HCT116 (cell line): ENCODE measurements around the gene CACNA1C. TPM values are rescaled to one million over a fixed set of nuclear protein-coding genes. Genes with fewer than 3 reads are reported as not detected.

Source experiments
- ATAC-seq: fragments of 200-7000 bp; cut with Tn5 transposase; 2 replicates; pipeline ENCODE4 v1.9.1; 2020; ENCODE audit warnings: mild to moderate bottlenecking, moderate library complexity
- BruUV-seq: library from RNA; stranded (reverse); fragments of 400-500 nt; replicated peaks from 2 replicates; lab custom pipeline; 2021; lab: Mats Ljungman, UMichigan
- CTCF ChIA-PET: fragments of 300-600 bp; sonication (Branson Sonifier 250); formaldehyde crosslinking; loops from one replicate; lab custom pipeline; 2021; ENCODE audit warnings: antibody characterized with exemption; lab: Charles Lee
- POLR2A ChIA-PET: fragments of 300-600, 350-600 bp; sonication (Branson Sonifier 250); formaldehyde crosslinking; loops from one replicate; lab custom pipeline; 2021; ENCODE audit warnings: antibody characterized with exemption; lab: Charles Lee
- RAD21 ChIA-PET, 2 experiments: fragments of 300-600 bp; sonication (Branson Sonifier 250); formaldehyde crosslinking; loops; one replicate each; lab custom pipeline; 2023; ENCODE audit warnings: low total read pairs in 2 of 2; ENCODE audit not compliant: uncharacterized antibody in 2 of 2, unreplicated experiment in 2 of 2, low non-redundant PET in 1 of 2; lab: Charles Lee
- DNase-seq: peaks from one replicate; pipeline ENCODE4 v3.0.0-alpha.2; 2010; ENCODE audit warnings: low read depth, low spot score
- H2AFZ ChIP-seq: fragments of 200-600 bp; shearing (Covaris generic), sonication (generic); 2 replicates; pipeline ENCODE4 v1.6.1; 2017; ENCODE audit warnings: low read depth, mixed run types, mixed read lengths, antibody characterized with exemption, low read length; ENCODE audit not compliant: poor library complexity, severe bottlenecking
- H3K27ac ChIP-seq: 2 replicates; pipeline ENCODE4 v1.5.1; 2012; ENCODE audit warnings: low read depth, low read length
- H3K27me3 ChIP-seq: fragments of 200-600 bp; sonication (generic); 2 replicates; pipeline ENCODE4 v1.6.1; 2016; ENCODE audit warnings: mixed run types, low read length, mixed read lengths; ENCODE audit not compliant: insufficient read depth
- H3K36me3 ChIP-seq, 2 experiments: fragments of 200-500 bp in 1 of 2; fragments of 200-600 bp in 1 of 2; sonication (Bioruptor generic) in 1 of 2; sonication (generic) in 1 of 2; 2 replicates each; pipeline versions ENCODE4 v1.5.1 to v1.6.1; 2014 to 2016; ENCODE audit warnings: low read length in 2 of 2, inconsistent platforms in 1 of 2, mixed read lengths in 1 of 2, mixed run types in 1 of 2; ENCODE audit not compliant: insufficient read depth in 2 of 2, control insufficient read depth in 1 of 2
- H3K4me1 ChIP-seq, 2 experiments: fragments of 200-600 bp in 1 of 2; sonication (generic) in 1 of 2; 2 replicates each; pipeline versions ENCODE4 v1.5.1 to v1.6.1; 2012 to 2017; ENCODE audit warnings: low read length in 2 of 2, inconsistent platforms in 1 of 2, mild to moderate bottlenecking in 1 of 2, mixed read lengths in 1 of 2, mixed run types in 1 of 2, moderate library complexity in 1 of 2; ENCODE audit not compliant: insufficient read depth in 2 of 2, control insufficient read depth in 1 of 2
- H3K4me2 ChIP-seq: fragments of 200-600 bp; sonication (generic); 2 replicates; pipeline ENCODE4 v1.6.1; 2017; ENCODE audit warnings: mixed run types, low read length, mixed read lengths
- H3K4me3 ChIP-seq, 2 experiments: fragments of 200-600 bp in 1 of 2; sonication (generic) in 1 of 2; replicated peaks in 1 of 2; 2 replicates each; pipeline ENCODE4 v1.5.1; 2011 to 2016; ENCODE audit warnings: low read length in 2 of 2, control low read depth in 1 of 2, low read depth in 1 of 2, mild to moderate bottlenecking in 1 of 2, mixed read lengths in 1 of 2, mixed run types in 1 of 2
- H3K79me2 ChIP-seq: fragments of 200-600 bp; sonication (generic); 2 replicates; pipeline ENCODE4 v1.6.1; 2017; ENCODE audit warnings: mild to moderate bottlenecking, mixed run types, low read length, moderate library complexity, mixed read lengths; ENCODE audit not compliant: insufficient read depth
- H3K9ac ChIP-seq: fragments of 200-600 bp; sonication (generic); 2 replicates; pipeline ENCODE4 v1.6.1; 2016; ENCODE audit warnings: low read length, mixed read lengths
- H3K9me2 ChIP-seq: fragments of 200-600 bp; sonication (generic), shearing (Covaris generic); 2 replicates; pipeline ENCODE4 v1.6.1; 2017; ENCODE audit warnings: mixed run types, mild to moderate bottlenecking, moderate library complexity; ENCODE audit not compliant: insufficient read depth
- H3K9me3 ChIP-seq, 2 experiments: fragments of 200-500 bp in 1 of 2; fragments of 200-600 bp in 1 of 2; sonication (Bioruptor generic) in 1 of 2; sonication (generic) in 1 of 2; 2 replicates each; pipeline ENCODE4 v1.6.1; 2014 to 2017; ENCODE audit warnings: low read length in 2 of 2, mixed read lengths in 2 of 2, inconsistent platforms in 1 of 2, low read depth in 1 of 2, mild to moderate bottlenecking in 1 of 2, mixed run types in 1 of 2, moderate library complexity in 1 of 2; ENCODE audit not compliant: control insufficient read depth in 1 of 2, insufficient read depth in 1 of 2
- H4K20me1 ChIP-seq: fragments of 200-600 bp; sonication (generic), shearing (Covaris generic); 2 replicates; pipeline ENCODE4 v1.6.1; 2017; ENCODE audit warnings: mixed run types, mild to moderate bottlenecking, moderate library complexity; ENCODE audit not compliant: insufficient read depth
- CBX3 ChIP-seq: IDR thresholded peaks from 2 replicates; pipeline ENCODE4 v1.6.1; 2012; ENCODE audit warnings: low read depth
- CEBPB ChIP-seq: IDR thresholded peaks from 2 replicates; pipeline ENCODE4 v1.6.1; 2012; ENCODE audit warnings: low read depth
- EGR1 ChIP-seq: IDR thresholded peaks from 2 replicates; pipeline ENCODE4 v1.6.1; 2012; ENCODE audit warnings: low read depth
- EZH2 ChIP-seq: fragments of 200-600 bp; sonication (generic); IDR thresholded peaks from 2 replicates; pipeline ENCODE4 v1.6.1; 2017; ENCODE audit warnings: antibody characterized with exemption, mixed run types
- EZH2phosphoT487 ChIP-seq: fragments of 200-600 bp; IDR thresholded peaks from 2 replicates; pipeline ENCODE4 v1.6.1; 2018; ENCODE audit warnings: antibody characterized with exemption, borderline replicate concordance
- JUND ChIP-seq: IDR thresholded peaks from 2 replicates; pipeline ENCODE4 v1.6.1; 2012
- POLR2AphosphoS5 ChIP-seq: IDR thresholded peaks from 2 replicates; pipeline ENCODE4 v1.6.1; 2011; ENCODE audit warnings: mild to moderate bottlenecking, low read depth, low read length, moderate library complexity
- RAD21 ChIP-seq: IDR thresholded peaks from 2 replicates; pipeline ENCODE4 v1.6.1; 2012; ENCODE audit warnings: low read depth, mild to moderate bottlenecking
- SIN3A ChIP-seq: IDR thresholded peaks from 2 replicates; pipeline ENCODE4 v1.6.1; 2012; ENCODE audit warnings: low read depth
- TCF7L2 ChIP-seq: IDR thresholded peaks from 2 replicates; pipeline ENCODE4 v1.7.0; 2011; ENCODE audit warnings: borderline replicate concordance, inconsistent platforms; ENCODE audit not compliant: insufficient read depth, insufficient read length; ENCODE audit errors: extremely low read depth
- YY1 ChIP-seq: IDR thresholded peaks from 2 replicates; pipeline ENCODE4 v1.6.1; 2011; ENCODE audit warnings: low read length, low read depth, moderate library complexity, mild to moderate bottlenecking; ENCODE audit not compliant: insufficient replicate concordance; ENCODE audit errors: extremely low read depth
- ZFX ChIP-seq: fragments of 450-650 bp; IDR thresholded peaks from 2 replicates; pipeline ENCODE4 v1.6.1; 2017
- ZNF274 ChIP-seq: fragments of 200-500 bp; sonication (Bioruptor generic); IDR thresholded peaks from 2 replicates; pipeline ENCODE4 v1.6.1; 2014; ENCODE audit warnings: mild to moderate bottlenecking, low read depth, low read length, inconsistent platforms
- intact Hi-C: fragments of 100-400 bp; cut with micrococcal nuclease; formaldehyde crosslinking; loops from 2 replicates; pipeline ENCODE4 v1.10.0; 2022
- total RNA-seq: library from RNA; stranded (reverse); gene quantifications from one replicate; pipeline ENCODE4 v1.2.1, GENCODE V29; 2021; ENCODE audit not compliant: unreplicated experiment
- TF ChIP-seq, protein P1 (sequence below): IDR thresholded peaks from 2 replicates; pipeline ENCODE4 v1.6.1; 2012
- TF ChIP-seq, protein P2 (sequence below): IDR thresholded peaks from 2 replicates; pipeline ENCODE4 v1.6.1; 2012; ENCODE audit warnings: low read depth
- TF ChIP-seq, protein P3 (sequence below): IDR thresholded peaks from 2 replicates; pipeline ENCODE4 v1.6.1; 2011; ENCODE audit warnings: mild to moderate bottlenecking, low read length, moderate library complexity; ENCODE audit not compliant: insufficient replicate concordance; ENCODE audit errors: extremely low read depth
- TF ChIP-seq, protein P4 (sequence below), 3 experiments: fragments of 200-600 bp in 1 of 3; sonication (generic) in 1 of 3; IDR thresholded peaks in 2 of 3; conservative IDR thresholded peaks in 1 of 3; 2 replicates each; pipeline ENCODE4 v1.5.1; 2012 to 2017; ENCODE audit warnings: low read depth in 2 of 3, low read length in 2 of 3, antibody characterized with exemption in 1 of 3, borderline replicate concordance in 1 of 3, control low read depth in 1 of 3, mild to moderate bottlenecking in 1 of 3, mixed read lengths in 1 of 3, mixed run types in 1 of 3, moderate library complexity in 1 of 3; ENCODE audit not compliant: insufficient read depth in 1 of 3

The CACNA1C gene
- total RNA-seq, 1 experiment from 2014 or later = 0.05 TPM

DNA sequence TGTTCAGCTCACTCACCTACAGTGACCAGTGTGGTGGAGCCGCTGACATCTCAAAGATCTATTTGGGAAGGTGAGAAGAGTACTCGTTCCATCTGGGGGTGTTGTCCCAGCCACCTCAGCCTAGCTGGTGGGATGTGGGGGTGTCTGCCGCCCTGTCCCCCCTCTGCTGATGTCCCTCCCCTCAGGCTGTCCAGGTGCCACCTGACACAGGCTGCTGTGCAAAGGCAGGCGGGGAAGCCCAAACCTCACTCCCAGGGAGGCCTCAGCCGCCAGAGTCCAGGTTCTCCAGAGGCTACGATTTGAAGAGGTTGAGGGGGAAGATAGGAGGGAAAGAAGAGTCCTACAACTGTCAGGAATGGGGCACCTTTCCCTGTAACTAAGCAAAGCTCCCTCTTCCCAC, 690.7 kb downstream of the CACNA1C start (continued):
- no peak for TF ChIP-seq RAD21
- TF ChIP-seq, all 23 proteins: peak for 0

DNA sequence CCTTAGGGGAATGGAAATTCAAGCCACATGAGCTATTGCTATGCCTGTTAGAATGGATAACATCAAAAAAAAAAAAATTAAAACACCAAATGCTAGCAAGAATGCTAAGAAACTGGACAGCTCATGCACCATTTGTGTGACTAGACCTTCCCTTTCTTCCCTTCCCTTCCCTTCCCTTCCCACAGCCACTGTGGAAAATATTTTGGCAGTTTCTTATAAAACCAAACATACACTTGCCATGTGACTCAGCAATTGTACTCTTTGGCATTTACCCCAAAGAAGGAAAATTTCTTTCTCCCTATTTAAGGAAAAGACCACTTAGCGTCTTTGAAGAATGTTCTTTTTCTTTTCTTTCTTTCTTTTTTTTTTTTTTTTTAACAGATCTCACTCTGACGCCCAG, 692.9 kb downstream of the CACNA1C start:
- Histone ChIP-seq H3K27me3 (peaks cover 49% of the 10 kb centered on the region), H3K4me1 (no peaks in the 10 kb centered on the region), H3K36me3 (no peaks in the 10 kb centered on the region), H3K9me2 (no peaks in the 10 kb centered on the region), H4K20me1 (no peaks in the 10 kb centered on the region), H3K9me3 (no peaks in the 10 kb centered on the region), H3K9ac (no peak overlapping the region), H3K79me2 (no peaks in the 10 kb centered on the region), H3K4me2 (no peak overlapping the region), H2AFZ (no peak overlapping the region), H3K4me3 (no peak overlapping the region), H3K27ac (no peak overlapping the region)
- TF ChIP-seq, protein P1, sequence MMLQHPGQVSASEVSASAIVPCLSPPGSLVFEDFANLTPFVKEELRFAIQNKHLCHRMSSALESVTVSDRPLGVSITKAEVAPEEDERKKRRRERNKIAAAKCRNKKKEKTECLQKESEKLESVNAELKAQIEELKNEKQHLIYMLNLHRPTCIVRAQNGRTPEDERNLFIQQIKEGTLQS = no peak
- TF ChIP-seq ZFX (no peak), CBX3 (no peak), RAD21 (no peak), CEBPB (no peak), POLR2AphosphoS5 (no peak), YY1 (no peak), TCF7L2 (no peak), EZH2phosphoT487 (no peak), EZH2 (no peak), JUND (no peak), SIN3A (no peak), EGR1 (no peak), ZNF274 (no peak)
- TF ChIP-seq, protein P2, sequence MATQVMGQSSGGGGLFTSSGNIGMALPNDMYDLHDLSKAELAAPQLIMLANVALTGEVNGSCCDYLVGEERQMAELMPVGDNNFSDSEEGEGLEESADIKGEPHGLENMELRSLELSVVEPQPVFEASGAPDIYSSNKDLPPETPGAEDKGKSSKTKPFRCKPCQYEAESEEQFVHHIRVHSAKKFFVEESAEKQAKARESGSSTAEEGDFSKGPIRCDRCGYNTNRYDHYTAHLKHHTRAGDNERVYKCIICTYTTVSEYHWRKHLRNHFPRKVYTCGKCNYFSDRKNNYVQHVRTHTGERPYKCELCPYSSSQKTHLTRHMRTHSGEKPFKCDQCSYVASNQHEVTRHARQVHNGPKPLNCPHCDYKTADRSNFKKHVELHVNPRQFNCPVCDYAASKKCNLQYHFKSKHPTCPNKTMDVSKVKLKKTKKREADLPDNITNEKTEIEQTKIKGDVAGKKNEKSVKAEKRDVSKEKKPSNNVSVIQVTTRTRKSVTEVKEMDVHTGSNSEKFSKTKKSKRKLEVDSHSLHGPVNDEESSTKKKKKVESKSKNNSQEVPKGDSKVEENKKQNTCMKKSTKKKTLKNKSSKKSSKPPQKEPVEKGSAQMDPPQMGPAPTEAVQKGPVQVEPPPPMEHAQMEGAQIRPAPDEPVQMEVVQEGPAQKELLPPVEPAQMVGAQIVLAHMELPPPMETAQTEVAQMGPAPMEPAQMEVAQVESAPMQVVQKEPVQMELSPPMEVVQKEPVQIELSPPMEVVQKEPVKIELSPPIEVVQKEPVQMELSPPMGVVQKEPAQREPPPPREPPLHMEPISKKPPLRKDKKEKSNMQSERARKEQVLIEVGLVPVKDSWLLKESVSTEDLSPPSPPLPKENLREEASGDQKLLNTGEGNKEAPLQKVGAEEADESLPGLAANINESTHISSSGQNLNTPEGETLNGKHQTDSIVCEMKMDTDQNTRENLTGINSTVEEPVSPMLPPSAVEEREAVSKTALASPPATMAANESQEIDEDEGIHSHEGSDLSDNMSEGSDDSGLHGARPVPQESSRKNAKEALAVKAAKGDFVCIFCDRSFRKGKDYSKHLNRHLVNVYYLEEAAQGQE = no peak
- TF ChIP-seq, protein P3, sequence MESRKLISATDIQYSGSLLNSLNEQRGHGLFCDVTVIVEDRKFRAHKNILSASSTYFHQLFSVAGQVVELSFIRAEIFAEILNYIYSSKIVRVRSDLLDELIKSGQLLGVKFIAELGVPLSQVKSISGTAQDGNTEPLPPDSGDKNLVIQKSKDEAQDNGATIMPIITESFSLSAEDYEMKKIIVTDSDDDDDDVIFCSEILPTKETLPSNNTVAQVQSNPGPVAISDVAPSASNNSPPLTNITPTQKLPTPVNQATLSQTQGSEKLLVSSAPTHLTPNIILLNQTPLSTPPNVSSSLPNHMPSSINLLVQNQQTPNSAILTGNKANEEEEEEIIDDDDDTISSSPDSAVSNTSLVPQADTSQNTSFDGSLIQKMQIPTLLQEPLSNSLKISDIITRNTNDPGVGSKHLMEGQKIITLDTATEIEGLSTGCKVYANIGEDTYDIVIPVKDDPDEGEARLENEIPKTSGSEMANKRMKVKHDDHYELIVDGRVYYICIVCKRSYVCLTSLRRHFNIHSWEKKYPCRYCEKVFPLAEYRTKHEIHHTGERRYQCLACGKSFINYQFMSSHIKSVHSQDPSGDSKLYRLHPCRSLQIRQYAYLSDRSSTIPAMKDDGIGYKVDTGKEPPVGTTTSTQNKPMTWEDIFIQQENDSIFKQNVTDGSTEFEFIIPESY = no peak
- TF ChIP-seq, protein P4, sequence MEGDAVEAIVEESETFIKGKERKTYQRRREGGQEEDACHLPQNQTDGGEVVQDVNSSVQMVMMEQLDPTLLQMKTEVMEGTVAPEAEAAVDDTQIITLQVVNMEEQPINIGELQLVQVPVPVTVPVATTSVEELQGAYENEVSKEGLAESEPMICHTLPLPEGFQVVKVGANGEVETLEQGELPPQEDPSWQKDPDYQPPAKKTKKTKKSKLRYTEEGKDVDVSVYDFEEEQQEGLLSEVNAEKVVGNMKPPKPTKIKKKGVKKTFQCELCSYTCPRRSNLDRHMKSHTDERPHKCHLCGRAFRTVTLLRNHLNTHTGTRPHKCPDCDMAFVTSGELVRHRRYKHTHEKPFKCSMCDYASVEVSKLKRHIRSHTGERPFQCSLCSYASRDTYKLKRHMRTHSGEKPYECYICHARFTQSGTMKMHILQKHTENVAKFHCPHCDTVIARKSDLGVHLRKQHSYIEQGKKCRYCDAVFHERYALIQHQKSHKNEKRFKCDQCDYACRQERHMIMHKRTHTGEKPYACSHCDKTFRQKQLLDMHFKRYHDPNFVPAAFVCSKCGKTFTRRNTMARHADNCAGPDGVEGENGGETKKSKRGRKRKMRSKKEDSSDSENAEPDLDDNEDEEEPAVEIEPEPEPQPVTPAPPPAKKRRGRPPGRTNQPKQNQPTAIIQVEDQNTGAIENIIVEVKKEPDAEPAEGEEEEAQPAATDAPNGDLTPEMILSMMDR (IDR thresholded peaks at IDR 0.05 in 2 of 3, conservative IDR thresholded peaks at IDR 0.05 in 1 of 3; ENCODE audit: borderline replicate concordance in 1 of 3, insufficient read depth in 1 of 3, low read depth in 2 of 3, low read length in 2 of 3) = no peak
- ChIA-PET CTCF (no interaction called here), POLR2A (no interaction called here), RAD21 (no interaction called here)
- BruUV-seq = no TSS peak
- no peak for DNase-seq
- intact Hi-C loops = no loop called here
- ATAC-seq = no peak
